ENCODE measurements around the gene FBRSL1.

The FBRSL1 gene

DNA sequence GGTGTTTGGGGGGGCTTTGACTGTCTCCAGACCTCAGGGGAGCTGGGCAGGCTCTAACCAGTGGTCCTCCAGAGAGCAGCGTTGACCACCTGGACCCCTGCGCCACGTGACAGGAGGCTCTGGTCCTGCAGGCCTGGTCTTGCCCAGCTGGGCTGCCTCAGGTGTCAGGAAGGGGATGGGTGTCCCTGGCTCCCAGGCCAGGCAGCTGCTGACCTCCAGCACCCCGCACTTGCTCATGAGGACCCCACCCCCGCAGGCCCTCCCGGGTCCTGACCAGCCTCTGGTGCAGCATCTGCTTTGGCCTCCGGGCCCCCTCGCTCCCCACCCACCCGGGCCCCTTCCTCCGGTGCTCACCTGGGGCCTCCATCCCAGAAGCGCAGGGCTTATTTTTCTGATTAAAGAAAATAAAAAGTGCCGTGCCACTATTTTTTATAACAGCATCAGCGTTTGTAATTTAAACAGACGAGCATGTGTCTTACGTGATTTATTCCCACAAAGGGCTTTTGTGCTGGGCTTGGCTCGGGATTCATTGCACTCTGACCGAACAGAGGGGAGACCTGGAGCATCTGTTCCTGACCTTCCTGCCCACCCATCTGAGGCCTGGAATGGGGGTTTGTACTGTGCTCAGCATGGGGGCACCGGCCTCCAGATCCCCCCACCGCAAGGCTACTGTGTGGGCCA lies 21.7 kb downstream of the FBRSL1 start:
- no peak for TF ChIP-seq CTCF (IDR thresholded peaks at IDR 0.05; ENCODE audit: low read depth, low read length)
- H3K4me3 ChIP-seq (ENCODE audit: low read depth, low read length), result no peak overlapping the region

GRCh38 chr12:132512197-132513069 lies 22.5 kb downstream of the FBRSL1 start:
- TF ChIP-seq CTCF (IDR thresholded peaks at IDR 0.05; ENCODE audit: low read depth, low read length), result no peak
- H3K4me3 ChIP-seq (ENCODE audit: low read depth, low read length), result no peak overlapping the region

DNA sequence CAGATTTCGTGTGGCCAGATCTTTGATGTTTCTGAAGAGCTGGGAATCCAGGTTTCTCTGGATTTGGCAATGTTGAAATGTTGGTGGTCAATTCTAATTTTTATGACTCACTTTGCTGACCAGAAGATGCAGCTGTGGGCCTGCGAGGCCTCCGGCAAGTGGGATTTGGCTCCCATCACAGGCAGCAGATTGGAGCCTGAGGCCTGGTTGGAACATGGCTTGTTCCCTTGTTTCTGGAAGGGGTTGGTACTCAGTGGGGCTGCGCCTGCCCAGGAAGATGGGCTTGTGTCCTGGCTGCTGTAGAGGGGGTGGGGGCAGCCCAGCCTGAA lies 23.1 kb downstream of the FBRSL1 start:
- TF ChIP-seq CTCF (IDR thresholded peaks at IDR 0.05; ENCODE audit: low read depth, low read length), result no peak
- no peak overlapping the region for H3K4me3 ChIP-seq (ENCODE audit: low read depth, low read length)

- no peak overlapping the region for H3K4me3 ChIP-seq (ENCODE audit: low read depth, low read length)
- no peak for TF ChIP-seq CTCF (IDR thresholded peaks at IDR 0.05; ENCODE audit: low read depth, low read length)
These were observed 23.6 kb downstream of the FBRSL1 start for GRCh38 chr12:132513458-132514135.

DNA sequence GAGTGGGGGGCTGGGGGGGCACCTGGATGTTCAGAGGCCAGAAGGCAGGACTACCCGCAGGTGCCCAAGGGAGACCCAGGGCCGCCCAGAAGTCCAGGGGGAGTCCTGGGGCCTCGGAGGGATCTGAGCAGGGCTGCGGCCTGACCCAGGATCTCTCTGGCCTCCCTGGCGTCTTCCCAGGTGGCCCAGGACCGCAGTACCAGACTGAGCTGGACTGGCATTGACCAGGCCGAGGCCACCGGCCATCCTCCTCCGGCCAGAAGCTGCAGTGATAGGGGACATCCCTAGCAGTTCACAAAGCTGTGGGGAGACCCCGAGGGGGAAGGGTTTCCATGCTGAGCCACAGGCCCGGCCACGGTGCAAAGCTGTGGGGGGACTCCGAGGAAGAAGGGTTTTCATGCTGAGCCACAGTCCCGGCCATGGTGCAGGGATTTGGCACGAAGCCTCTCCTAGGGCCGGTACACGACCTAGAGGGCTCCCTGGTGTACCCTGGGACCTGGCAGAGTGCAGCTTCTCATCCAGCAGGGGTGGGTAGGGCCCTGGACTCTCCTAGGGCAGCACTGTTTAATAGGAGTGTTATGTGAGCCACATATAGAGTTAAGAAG lies 24.4 kb downstream of the FBRSL1 start:
- no peak for TF ChIP-seq CTCF (IDR thresholded peaks at IDR 0.05; ENCODE audit: low read depth, low read length)
- no peak overlapping the region for H3K4me3 ChIP-seq (ENCODE audit: low read depth, low read length)

DNA sequence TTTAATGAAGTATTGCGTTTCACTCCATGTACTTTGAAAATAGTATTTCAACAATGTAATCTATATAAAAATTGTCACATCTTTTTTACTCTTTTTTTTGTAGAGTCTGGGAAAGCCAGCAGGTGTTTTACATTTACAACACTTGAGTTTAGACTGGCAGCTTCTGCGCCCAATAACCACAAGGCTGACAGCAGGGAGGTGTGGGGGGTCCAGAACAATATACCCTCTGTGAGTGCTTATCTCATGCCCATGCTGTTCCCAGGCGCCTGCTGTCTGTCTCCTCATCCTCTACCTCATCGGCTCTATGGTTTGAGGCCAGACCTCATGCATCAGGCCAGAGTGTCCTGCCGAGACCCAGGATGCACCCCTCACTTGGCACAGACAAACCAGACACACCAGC lies 24.9 kb downstream of the FBRSL1 start:
- H3K4me3 ChIP-seq (ENCODE audit: low read depth, low read length), result no peak overlapping the region
- TF ChIP-seq CTCF (IDR thresholded peaks at IDR 0.05; ENCODE audit: low read depth, low read length), result no peak

Measured in WI38 (cell line).